Liver (tissue), 9 donors: ENCODE data around the gene CUL1. TPM values are rescaled to one million over a fixed set of nuclear protein-coding genes. Genes with fewer than 3 reads are reported as not detected.

ENCODE experiments used
- DNase-seq: peaks from one replicate; pipeline ENCODE4 v3.0.0-alpha.2; 2017; ENCODE audit warnings: low spot score
- H3K27ac ChIP-seq, 2 donors: one replicate each; pipeline ENCODE4 v1.7.0; 2013; ENCODE audit warnings: inconsistent platforms in 2 of 2, low read length in 2 of 2, control low read depth in 1 of 2, low read depth in 1 of 2, mild to moderate bottlenecking in 1 of 2
- H3K27me3 ChIP-seq, 4 donors: one replicate each; pipeline versions ENCODE4 v1.6.1 to v1.7.0; 2013; ENCODE audit warnings: low read length in 3 of 4, inconsistent platforms in 1 of 4, mild to moderate bottlenecking in 1 of 4, moderate library complexity in 1 of 4; ENCODE audit not compliant: control insufficient read depth in 4 of 4, insufficient read depth in 4 of 4
- H3K36me3 ChIP-seq, 4 donors: one replicate each; pipeline versions ENCODE4 v1.6.1 to v1.7.0; 2013; ENCODE audit warnings: low read length in 3 of 4, mild to moderate bottlenecking in 3 of 4, low read depth in 1 of 4, moderate library complexity in 1 of 4; ENCODE audit not compliant: control insufficient read depth in 4 of 4, insufficient read depth in 3 of 4
- H3K4me1 ChIP-seq, 4 donors: one replicate each; pipeline versions ENCODE4 v1.6.1 to v1.7.0; 2013; ENCODE audit warnings: low read length in 3 of 4, mild to moderate bottlenecking in 3 of 4, moderate library complexity in 1 of 4; ENCODE audit not compliant: control insufficient read depth in 4 of 4, insufficient read depth in 4 of 4
- H3K4me3 ChIP-seq, 3 donors: one replicate each; pipeline versions ENCODE4 v1.6.1 to v1.7.0; 2013; ENCODE audit warnings: low read length in 3 of 3, control low read depth in 1 of 3, low read depth in 1 of 3, mild to moderate bottlenecking in 1 of 3
- H3K9ac ChIP-seq, 2 donors: one replicate each; pipeline ENCODE4 v1.7.0; 2013; ENCODE audit warnings: low read length in 2 of 2, mild to moderate bottlenecking in 2 of 2, moderate library complexity in 2 of 2, control low read depth in 1 of 2, low read depth in 1 of 2
- H3K9me3 ChIP-seq, 4 donors: one replicate each; pipeline versions ENCODE4 v1.6.1 to v1.7.0; 2013; ENCODE audit warnings: low read length in 3 of 4; ENCODE audit not compliant: control insufficient read depth in 4 of 4
- EGR1 ChIP-seq, 2 donors: IDR thresholded peaks; 2 replicates each; pipeline ENCODE4 v1.6.1; 2016 to 2018; ENCODE audit warnings: antibody characterized with exemption in 2 of 2, low read depth in 2 of 2
- GABPA ChIP-seq, 2 donors: IDR thresholded peaks in 1 of 2; conservative IDR thresholded peaks in 1 of 2; 2 replicates each; pipeline ENCODE4 v1.6.1; 2016; ENCODE audit warnings: antibody characterized with exemption in 2 of 2, mild to moderate bottlenecking in 1 of 2, moderate library complexity in 1 of 2
- HNF4G ChIP-seq: IDR thresholded peaks from 2 replicates; pipeline ENCODE4 v1.6.1; 2016; ENCODE audit warnings: antibody characterized with exemption
- JUND ChIP-seq, 2 donors: IDR thresholded peaks; 2 replicates each; pipeline ENCODE4 v1.6.1; 2016; ENCODE audit warnings: antibody characterized with exemption in 2 of 2
- NR2F2 ChIP-seq: IDR thresholded peaks from 2 replicates; pipeline ENCODE4 v1.6.1; 2016; ENCODE audit warnings: antibody characterized with exemption
- RAD21 ChIP-seq, 2 donors: IDR thresholded peaks; 2 replicates each; pipeline ENCODE4 v1.6.1; 2016; ENCODE audit warnings: antibody characterized with exemption in 2 of 2, mild to moderate bottlenecking in 2 of 2
- RXRA ChIP-seq, 2 donors: IDR thresholded peaks; 2 replicates each; pipeline ENCODE4 v1.6.1; 2017 to 2018; ENCODE audit warnings: antibody characterized with exemption in 2 of 2, mild to moderate bottlenecking in 1 of 2
- YY1 ChIP-seq: IDR thresholded peaks from 2 replicates; pipeline ENCODE4 v1.6.1; 2016; ENCODE audit warnings: antibody characterized with exemption, mild to moderate bottlenecking
- WGBS: extraction: QIAGEN DNeasy Blood & Tissue Kit; methylation state at CpG from one replicate; pipeline ENCODE4 v1.1.7; 2013; 5-methylcytosine and 5-hydroxymethylcytosine counted together
- polyA plus RNA-seq, 2 donors: library from polyadenylated mRNA; stranded (reverse) in 1 of 2; unstranded in 1 of 2; fragments of 200-250 nt in 1 of 2; fragments of >200 nt in 1 of 2; fragmentation: Nextera tagmentation in 1 of 2; extraction: Ambion mirVana in 1 of 2; gene quantifications; one replicate each; pipeline versions ENCODE4 v1.2.1 to v1.2.3, GENCODE V29; 2013 to 2015
- total RNA-seq, 2 donors: library from RNA; depleted of rRNA; stranded (reverse); fragments of >200 nt; gene quantifications; one replicate each; pipeline ENCODE4 v1.2.3, GENCODE V29; 2014
- TF ChIP-seq, protein P1 (sequence below): IDR thresholded peaks from 2 replicates; pipeline ENCODE4 v1.6.1; 2016; ENCODE audit warnings: antibody characterized with exemption
- TF ChIP-seq, protein P2 (sequence below): IDR thresholded peaks from 2 replicates; pipeline ENCODE4 v1.6.1; 2016; ENCODE audit warnings: antibody characterized with exemption
- TF ChIP-seq, protein P3 (sequence below): IDR thresholded peaks from 2 replicates; pipeline ENCODE4 v1.6.1; 2016; ENCODE audit warnings: antibody characterized with exemption
- TF ChIP-seq, protein P4 (sequence below): IDR thresholded peaks from 2 replicates; pipeline ENCODE4 v1.6.1; 2016; ENCODE audit warnings: antibody characterized with exemption, mild to moderate bottlenecking
- donor health status: healthy.
- donor health status: healthy.
- donor health status: healthy.
- donor health status: healthy.
- donor health status: healthy.

The CUL1 gene
- total and polyA plus RNA-seq, 4 donors, result 21.7 to 56.7 (median 26.7) TPM

DNA sequence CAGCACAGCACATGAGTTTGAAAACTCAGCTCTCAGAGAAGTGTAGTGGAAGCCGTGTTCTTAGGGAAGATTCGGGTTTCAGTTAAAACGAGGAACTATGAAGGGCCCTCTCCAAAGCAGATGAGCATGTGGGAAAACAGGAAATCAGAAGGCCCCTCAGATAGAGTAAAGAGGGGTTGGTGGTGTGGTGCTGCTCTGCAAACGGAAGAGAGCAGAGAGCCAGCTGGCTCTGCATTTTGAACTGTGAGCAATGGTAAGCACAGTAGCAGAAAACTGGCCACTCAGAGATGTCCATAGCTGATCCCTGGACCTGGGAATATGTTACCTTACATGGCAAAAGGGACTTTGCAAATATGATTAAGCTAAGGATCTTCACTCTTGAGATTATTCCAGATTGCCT is 27.9 kb upstream of the CUL1 start:
- H3K4me1 ChIP-seq, result no peaks in the 10 kb centered on the region
- H3K27ac ChIP-seq, result no peak overlapping the region
- no peak overlapping the region for H3K4me3 ChIP-seq
- H3K9ac ChIP-seq, result no peak overlapping the region
- 69% methylated on average over 4 of the region's 4 CpGs for WGBS
- no peaks in the 10 kb centered on the region for H3K36me3 ChIP-seq
- no peak for DNase-seq
- peaks cover 0 to 12% (median 4%) of the 10 kb centered on the region in 4 donors for H3K9me3 ChIP-seq
- no peak for TF ChIP-seq RAD21 (IDR thresholded peaks at IDR 0.05)
- TF ChIP-seq, protein P1, sequence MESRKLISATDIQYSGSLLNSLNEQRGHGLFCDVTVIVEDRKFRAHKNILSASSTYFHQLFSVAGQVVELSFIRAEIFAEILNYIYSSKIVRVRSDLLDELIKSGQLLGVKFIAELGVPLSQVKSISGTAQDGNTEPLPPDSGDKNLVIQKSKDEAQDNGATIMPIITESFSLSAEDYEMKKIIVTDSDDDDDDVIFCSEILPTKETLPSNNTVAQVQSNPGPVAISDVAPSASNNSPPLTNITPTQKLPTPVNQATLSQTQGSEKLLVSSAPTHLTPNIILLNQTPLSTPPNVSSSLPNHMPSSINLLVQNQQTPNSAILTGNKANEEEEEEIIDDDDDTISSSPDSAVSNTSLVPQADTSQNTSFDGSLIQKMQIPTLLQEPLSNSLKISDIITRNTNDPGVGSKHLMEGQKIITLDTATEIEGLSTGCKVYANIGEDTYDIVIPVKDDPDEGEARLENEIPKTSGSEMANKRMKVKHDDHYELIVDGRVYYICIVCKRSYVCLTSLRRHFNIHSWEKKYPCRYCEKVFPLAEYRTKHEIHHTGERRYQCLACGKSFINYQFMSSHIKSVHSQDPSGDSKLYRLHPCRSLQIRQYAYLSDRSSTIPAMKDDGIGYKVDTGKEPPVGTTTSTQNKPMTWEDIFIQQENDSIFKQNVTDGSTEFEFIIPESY, result no peak
- TF ChIP-seq EGR1 (IDR thresholded peaks at IDR 0.05; ENCODE audit: low read depth in 2 of 2), result no peak
- TF ChIP-seq, protein P2, sequence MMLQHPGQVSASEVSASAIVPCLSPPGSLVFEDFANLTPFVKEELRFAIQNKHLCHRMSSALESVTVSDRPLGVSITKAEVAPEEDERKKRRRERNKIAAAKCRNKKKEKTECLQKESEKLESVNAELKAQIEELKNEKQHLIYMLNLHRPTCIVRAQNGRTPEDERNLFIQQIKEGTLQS, result no peak
- TF ChIP-seq HNF4G, result no peak
- no peak for TF ChIP-seq RXRA (IDR thresholded peaks at IDR 0.05)
- TF ChIP-seq, protein P3, sequence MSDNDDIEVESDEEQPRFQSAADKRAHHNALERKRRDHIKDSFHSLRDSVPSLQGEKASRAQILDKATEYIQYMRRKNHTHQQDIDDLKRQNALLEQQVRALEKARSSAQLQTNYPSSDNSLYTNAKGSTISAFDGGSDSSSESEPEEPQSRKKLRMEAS, result no peak
- no peak for TF ChIP-seq NR2F2
- TF ChIP-seq YY1, result no peak
- TF ChIP-seq JUND (IDR thresholded peaks at IDR 0.05), result no peak
- TF ChIP-seq GABPA (IDR thresholded peaks at IDR 0.05 in 1 of 2, conservative IDR thresholded peaks at IDR 0.05 in 1 of 2), result no peak
- TF ChIP-seq, protein P4, sequence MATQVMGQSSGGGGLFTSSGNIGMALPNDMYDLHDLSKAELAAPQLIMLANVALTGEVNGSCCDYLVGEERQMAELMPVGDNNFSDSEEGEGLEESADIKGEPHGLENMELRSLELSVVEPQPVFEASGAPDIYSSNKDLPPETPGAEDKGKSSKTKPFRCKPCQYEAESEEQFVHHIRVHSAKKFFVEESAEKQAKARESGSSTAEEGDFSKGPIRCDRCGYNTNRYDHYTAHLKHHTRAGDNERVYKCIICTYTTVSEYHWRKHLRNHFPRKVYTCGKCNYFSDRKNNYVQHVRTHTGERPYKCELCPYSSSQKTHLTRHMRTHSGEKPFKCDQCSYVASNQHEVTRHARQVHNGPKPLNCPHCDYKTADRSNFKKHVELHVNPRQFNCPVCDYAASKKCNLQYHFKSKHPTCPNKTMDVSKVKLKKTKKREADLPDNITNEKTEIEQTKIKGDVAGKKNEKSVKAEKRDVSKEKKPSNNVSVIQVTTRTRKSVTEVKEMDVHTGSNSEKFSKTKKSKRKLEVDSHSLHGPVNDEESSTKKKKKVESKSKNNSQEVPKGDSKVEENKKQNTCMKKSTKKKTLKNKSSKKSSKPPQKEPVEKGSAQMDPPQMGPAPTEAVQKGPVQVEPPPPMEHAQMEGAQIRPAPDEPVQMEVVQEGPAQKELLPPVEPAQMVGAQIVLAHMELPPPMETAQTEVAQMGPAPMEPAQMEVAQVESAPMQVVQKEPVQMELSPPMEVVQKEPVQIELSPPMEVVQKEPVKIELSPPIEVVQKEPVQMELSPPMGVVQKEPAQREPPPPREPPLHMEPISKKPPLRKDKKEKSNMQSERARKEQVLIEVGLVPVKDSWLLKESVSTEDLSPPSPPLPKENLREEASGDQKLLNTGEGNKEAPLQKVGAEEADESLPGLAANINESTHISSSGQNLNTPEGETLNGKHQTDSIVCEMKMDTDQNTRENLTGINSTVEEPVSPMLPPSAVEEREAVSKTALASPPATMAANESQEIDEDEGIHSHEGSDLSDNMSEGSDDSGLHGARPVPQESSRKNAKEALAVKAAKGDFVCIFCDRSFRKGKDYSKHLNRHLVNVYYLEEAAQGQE, result no peak
- H3K27me3 ChIP-seq, result no peaks in the 10 kb centered on the region

DNA sequence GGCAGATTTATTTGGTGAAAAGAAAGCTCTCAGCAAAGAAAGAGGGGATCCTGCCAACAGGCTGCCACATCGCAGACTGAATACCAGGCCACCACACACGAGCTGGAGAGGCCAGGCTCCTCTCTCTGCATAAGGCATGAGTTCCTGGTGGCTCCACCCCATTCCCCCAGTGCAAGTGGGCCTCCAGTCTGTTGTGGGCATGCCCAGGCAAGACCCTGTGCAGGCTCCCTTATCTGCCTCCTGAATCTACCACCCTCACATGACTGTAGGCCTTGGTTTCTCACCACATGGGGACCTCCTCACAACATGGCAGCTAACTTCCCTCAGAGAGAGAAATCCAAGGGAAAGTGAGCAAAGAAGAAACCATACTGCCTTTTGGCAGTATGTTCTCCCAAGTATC is 26.7 kb upstream of the CUL1 start:
- Histone ChIP-seq H3K4me3 (no peak overlapping the region), H3K27ac (no peak overlapping the region), H3K4me1 (no peaks in the 10 kb centered on the region), H3K27me3 (no peaks in the 10 kb centered on the region), H3K9me3 (peaks cover 0 to 12% (median 4%) of the 10 kb centered on the region in 4 donors), H3K36me3 (no peaks in the 10 kb centered on the region), H3K9ac (no peak overlapping the region)
- 93% methylated on average over 2 of the region's 2 CpGs for WGBS
- no peak for DNase-seq
- TF ChIP-seq GABPA (IDR thresholded peaks at IDR 0.05 in 1 of 2, conservative IDR thresholded peaks at IDR 0.05 in 1 of 2), result no peak
- no peak for TF ChIP-seq RXRA (IDR thresholded peaks at IDR 0.05)
- TF ChIP-seq JUND (IDR thresholded peaks at IDR 0.05), result no peak
- TF ChIP-seq, protein P2, result no peak
- TF ChIP-seq, protein P1, result no peak
